ENCODE data around the gene NUP50.
A peak's percentile ranks its signal among the peaks of the same experiment; 100 is the strongest.

Gene NUP50

DNA sequence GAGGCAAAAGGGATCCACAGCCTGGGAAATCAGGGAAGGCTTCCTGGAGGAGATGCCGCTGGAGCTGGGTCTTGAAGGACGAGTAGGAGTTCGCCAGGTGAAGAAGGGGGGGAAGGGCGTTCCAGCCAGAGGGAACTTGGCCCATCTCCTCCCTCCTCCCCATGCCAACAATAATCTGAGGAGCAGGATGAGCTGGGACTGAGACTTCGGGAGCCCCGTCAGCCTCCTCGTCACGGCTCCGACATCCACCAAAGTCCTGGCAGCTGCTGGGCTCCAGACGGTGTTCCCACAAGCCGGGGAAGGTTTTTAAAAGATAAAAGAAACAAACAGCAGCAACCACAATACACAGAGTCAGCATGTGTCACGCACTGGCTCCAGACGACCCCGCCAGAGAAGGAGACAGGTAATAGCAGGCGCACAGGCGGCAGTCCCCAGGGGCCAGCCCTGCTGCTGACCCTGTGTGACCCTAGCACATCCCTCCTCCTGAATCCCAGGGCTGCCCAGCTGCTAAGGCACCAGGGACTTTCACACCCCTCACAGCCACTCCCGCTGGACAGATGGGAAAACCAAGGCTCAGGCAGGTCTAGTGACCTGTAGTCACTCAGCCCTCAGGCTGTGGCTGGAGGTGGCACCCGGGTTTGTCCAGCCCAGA lies 37.3 kb downstream of the NUP50 start:
- TF ChIP-seq, protein P1, sequence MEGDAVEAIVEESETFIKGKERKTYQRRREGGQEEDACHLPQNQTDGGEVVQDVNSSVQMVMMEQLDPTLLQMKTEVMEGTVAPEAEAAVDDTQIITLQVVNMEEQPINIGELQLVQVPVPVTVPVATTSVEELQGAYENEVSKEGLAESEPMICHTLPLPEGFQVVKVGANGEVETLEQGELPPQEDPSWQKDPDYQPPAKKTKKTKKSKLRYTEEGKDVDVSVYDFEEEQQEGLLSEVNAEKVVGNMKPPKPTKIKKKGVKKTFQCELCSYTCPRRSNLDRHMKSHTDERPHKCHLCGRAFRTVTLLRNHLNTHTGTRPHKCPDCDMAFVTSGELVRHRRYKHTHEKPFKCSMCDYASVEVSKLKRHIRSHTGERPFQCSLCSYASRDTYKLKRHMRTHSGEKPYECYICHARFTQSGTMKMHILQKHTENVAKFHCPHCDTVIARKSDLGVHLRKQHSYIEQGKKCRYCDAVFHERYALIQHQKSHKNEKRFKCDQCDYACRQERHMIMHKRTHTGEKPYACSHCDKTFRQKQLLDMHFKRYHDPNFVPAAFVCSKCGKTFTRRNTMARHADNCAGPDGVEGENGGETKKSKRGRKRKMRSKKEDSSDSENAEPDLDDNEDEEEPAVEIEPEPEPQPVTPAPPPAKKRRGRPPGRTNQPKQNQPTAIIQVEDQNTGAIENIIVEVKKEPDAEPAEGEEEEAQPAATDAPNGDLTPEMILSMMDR (IDR thresholded peaks at IDR 0.05; ENCODE audit: low read depth, low read length) = no peak
- DNase-seq (ENCODE audit: extremely low read depth, low read depth) = no peak

DNA sequence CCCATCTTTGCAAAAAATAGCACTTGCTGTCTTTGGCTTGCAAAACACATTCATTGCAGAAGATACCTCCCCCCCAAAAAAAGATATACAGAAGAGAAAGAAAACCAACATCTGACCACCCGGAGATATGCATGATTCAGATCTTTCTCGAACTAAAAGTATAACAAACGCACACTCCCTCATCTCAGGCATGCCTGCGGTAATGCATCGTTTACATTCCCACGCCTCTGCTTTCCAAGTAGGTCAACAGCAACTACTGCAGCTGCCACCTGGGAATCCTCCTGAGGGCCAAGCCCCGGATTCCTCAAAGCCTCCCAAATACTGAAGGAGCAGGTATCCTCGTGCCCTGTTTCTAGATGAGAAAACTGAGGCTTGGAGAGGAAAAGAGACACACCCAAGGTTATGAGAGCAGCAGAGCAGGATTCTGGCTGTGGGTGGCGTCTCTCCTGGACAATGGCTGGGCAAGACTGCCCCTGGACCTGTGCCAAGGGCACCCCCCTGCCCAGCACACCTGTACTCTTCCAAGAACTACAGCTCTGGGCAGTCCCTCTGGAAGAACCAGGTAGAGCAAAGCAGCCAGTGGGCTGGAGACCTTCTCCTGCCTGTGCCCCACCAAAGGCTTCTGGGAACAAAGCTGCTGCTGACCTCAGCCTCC lies 38.1 kb downstream of the NUP50 start:
- peak; percentile 57 for DNase-seq (ENCODE audit: extremely low read depth, low read depth)
- TF ChIP-seq, protein P1 (IDR thresholded peaks at IDR 0.05; ENCODE audit: low read depth, low read length) = no peak

DNA sequence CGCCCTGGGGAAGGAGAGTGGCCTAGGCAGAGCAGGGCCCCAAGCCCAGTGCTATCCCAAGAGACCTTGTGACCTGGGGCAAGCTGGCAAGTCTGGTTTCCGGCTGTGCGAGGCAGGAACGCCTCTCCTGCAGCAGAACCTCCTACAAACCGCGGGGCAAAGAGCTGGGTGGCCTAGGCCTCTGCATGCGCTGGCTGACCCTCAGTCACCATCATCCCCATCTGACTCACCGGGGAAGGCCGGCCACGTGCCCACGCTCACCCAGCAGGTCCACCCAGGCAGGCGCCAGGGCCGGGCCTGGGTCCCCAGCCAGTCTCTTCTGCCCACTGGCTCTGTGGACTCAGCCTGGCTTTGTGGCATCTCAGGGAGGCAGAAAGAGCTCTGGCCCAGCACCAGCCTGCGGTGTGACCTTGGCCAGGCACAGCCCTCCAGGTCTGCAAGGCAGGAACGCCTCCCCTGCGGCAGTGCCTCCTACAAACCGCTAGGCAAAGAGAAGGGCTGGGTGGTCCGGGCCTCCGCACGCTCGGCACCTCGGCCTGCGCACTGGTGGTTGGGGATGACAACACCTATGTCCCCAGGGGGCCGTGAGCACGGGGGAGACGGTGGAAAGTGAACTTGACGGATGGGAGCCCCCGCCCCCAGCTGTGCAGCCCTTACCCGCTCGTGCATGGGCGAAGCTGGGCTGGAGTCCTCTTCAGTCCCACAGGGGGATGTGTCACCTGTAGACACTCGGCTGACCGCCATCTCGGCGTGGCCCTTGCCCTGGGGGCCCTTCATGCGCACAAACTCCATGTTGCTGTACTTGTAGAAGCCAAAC lies 38.8 kb downstream of the NUP50 start:
- TF ChIP-seq, protein P1 (IDR thresholded peaks at IDR 0.05; ENCODE audit: low read depth, low read length) = no peak
- no peak for DNase-seq (ENCODE audit: extremely low read depth, low read depth)

GRCh38 chr22:45203150-45203951 lies 39.6 kb downstream of the NUP50 start:
- DNase-seq (ENCODE audit: extremely low read depth, low read depth) = no peak
- TF ChIP-seq, protein P1 (IDR thresholded peaks at IDR 0.05; ENCODE audit: low read depth, low read length) = no peak

- TF ChIP-seq, protein P1 (IDR thresholded peaks at IDR 0.05; ENCODE audit: low read depth, low read length) = no peak
Observed at GRCh38 chr22:45204241-45204640, 40.5 kb downstream of the NUP50 start.

GRCh38 chr22:45204819-45205218 lies 41.1 kb downstream of the NUP50 start:
- TF ChIP-seq, protein P1 (IDR thresholded peaks at IDR 0.05; ENCODE audit: low read depth, low read length) = no peak
- DNase-seq (ENCODE audit: extremely low read depth, low read depth) = no peak

More at GRCh38 chr22:45204241-45204640, 40.5 kb downstream of the NUP50 start:
- DNase-seq (ENCODE audit: extremely low read depth, low read depth) = no peak

Measured in AG09319 (cell line).